ENCODE data around the gene SHANK1.

The SHANK1 gene

DNA sequence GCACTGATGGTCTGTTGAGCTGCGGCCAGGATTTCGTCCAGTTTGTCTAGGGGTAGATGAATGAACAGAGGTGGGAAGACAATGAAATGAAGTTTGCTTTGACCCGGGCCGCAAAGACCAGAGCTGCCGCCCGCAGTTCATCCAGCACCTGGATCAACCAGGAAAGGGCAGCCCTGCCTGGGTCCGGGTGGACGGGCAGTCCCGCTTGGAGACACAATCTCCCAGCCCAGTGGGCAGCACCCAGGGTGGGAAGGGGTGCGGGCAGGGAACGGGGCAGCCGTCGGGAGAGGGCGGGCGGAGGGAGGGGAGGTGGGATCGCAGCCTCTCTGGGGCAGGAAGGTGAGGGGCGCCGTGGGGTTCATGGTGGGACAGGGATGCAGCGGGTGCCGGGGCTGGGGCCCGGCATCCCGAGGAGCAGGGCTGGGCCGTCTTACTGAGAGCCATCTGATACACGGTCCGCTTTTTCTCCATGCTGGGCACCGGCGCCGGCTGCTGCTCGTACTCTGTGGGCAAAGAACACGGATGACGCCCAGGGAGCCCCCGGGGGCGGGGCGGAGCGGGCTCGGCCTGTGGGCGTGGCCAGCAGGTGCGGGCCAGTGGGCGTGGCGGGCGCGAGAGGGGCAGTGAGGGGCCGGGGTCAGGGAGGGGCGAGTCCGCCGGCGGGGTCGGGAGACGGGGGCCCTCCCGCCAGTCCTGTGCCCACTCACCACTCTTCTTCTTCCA is 33.1 kb downstream of the SHANK1 start:
- DNase-seq (ENCODE audit: low spot score): no peak

DNA sequence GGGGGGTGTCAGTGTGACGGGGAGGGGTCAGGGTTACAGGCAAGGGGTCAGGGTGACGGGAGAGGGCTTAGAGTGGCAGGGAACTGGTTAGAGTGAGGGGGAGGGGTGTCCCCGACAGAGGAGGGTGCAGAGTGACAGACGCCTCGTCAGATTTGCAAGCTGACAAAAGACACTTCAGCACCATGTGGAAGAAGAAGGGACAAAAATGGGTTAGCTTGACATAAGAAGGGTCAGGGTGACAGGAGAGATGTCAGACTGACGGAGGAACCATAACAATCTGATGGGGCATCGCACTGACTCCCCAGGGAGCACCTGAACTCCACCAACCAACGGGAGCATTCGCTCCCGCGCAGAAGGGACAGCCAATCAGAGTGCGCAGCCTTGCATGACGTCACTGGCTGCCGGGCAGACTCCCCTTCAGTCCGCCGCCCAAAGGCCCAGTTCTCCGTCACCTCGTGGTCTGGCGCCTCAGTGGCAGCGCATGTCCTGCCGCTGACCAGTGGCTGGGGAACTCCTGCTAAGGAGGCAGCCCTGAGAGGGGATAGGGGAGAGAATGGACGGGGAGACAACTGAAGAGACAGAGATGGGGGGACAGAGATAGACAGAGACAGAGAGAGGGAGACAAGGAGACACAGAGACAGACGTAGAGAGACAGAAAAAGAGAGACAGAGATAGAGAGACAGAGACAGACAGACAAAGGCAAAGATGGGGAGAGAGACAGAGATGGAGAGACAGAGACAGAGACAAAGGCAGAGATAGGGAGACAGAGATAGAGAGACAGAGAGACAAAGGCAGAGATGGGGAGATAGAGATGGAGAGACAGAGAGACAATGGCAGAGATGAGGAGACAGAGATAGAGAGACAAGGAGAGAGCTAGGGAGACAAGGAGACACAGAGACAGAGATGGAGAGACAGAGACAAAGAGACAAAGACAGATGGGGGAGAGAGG is 40.2 kb downstream of the SHANK1 start:
- peak; percentile 64 for DNase-seq (ENCODE audit: low spot score)

DNA sequence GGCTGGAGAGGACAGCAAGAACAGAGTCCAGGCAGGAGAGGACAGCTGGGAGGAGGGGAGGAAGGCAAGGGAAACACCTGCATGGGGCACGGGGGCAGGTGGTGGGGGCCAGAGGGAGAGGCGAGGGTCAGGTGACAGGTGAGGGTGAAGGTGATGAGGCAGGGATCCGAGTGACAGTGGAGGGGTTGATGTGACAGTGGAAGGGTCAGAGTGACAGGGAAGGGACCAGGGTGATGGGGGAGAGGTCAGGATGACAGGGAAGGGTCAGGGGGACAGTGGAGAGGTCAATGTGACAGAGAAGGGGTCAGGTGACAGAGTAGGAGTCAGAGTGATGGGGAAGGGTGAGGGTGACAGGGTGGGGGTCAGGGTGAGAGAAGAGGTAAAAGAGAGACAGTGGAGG is 41.3 kb downstream of the SHANK1 start:
- no peak for DNase-seq (ENCODE audit: low spot score)

DNA sequence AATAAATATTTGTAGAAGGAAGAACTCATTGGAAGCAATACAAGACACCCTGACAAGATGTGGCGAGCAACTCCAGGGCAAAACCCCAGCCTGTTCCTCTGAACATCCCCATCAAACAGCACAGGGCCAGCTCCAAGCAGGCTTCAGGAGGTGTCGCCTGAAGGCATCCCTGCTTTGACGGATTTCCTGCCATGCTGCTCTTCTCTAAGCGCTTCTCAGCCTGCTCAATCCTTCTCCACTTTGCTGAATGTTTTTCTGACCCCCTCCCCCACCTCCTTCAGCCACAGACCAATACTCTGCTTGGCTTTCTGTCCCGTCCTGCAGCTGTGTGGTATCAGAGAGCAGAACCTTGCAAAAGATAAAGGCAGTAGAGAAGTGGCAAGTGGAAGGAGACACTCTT is 42.0 kb downstream of the SHANK1 start:
- no peak for DNase-seq (ENCODE audit: low spot score)

DNA sequence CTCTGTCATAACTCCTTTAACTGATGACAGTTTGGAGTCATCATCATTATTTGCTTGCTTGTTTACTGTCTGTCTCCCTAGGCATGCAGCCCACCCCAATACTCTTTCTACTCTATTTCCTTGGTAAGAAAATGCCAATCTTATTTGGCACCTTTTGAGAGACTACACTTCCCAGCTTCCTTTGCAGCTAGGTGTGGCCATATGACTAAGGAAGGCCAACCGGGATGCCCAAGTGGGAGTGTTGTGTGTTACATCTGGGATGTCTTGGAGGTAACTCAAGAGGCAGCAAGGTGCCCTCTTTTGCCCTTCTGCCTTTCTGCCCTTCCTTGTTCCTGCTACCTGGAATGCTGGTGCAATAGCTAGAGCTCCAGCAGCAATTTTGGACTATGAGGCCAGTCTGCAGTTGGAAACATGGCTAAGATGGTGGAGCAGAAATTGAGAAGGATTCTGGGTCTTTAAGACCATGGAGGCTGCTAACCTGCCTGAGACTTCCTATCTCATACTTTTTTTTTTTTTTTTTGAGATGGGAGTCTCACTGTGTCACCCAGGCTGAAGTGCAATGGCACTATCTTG is 42.9 kb downstream of the SHANK1 start:
- DNase-seq (ENCODE audit: low spot score): no peak

DNA sequence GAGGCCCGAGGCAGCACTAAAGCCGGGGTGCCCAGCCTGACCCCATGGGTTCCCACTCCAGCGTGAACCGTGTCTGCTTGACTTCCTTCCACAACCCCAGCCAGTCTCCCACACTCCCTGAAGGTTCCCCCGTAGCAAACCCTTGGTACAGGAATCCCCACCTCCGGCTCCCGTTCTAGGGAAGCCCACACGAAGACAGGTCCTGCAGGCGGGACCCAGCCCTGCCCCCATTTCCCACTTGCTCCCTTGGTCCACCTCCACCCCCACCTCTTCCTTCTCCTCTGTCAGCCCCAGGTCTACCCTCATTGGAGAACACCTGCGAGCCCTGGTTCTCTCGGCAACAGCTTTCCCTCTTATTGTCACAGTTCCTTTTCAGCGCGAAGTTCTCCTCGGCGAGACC is 46.5 kb downstream of the SHANK1 start:
- no peak for DNase-seq (ENCODE audit: low spot score)

DNA sequence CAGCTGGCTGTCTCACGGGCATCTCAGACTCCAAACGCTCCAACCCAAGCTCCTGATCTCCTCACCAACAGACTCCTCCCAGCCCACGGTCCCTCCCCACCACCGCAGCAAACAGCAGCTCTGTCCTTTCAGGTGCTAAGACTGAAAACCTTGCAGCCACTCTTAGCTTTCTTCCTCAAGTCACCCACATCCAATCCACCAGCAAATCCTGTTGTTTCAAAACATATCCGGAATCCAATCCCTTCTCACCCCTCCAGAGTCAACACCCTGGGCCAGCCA is 49.6 kb downstream of the SHANK1 start:
- no peak for DNase-seq (ENCODE audit: low spot score)

DNA sequence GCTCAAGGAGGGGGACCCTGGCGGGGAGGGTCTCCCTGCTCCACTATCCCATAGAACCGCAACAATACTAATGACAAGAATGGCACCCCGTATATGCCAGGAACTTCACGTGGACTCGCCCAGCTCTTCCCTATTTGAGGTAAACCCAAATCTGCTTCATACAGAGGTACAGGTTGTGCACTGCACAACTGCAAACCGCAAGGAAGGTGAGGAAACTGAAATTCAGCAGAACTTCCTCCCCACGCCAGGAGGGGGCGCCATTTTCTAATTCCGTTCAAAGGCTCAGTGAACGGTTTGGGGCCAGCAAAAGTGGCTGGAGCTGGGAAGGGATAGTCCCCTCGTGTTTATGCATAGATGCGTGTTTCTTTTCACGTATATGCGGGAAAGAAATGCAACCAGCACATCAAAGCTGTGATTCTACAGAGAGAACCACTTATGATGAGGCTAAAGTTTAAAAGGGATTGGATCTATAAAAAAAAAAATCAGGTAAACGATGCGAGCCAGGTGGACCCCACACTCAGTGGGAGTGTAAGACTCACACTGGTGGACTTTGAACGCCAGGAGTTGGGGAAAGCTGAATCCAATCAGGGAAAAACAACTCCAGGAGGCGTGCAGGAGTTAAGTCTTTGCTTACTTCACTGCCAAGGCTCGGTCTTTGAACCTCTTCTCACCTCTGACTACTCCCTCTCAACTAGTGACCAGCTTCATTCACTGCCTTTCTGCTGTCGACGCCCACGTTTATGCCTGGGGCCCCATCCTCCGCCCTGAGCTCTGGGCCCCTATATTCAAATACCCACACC is 50.1 kb downstream of the SHANK1 start:
- DNase-seq (ENCODE audit: low spot score): peak; percentile 57

DNA sequence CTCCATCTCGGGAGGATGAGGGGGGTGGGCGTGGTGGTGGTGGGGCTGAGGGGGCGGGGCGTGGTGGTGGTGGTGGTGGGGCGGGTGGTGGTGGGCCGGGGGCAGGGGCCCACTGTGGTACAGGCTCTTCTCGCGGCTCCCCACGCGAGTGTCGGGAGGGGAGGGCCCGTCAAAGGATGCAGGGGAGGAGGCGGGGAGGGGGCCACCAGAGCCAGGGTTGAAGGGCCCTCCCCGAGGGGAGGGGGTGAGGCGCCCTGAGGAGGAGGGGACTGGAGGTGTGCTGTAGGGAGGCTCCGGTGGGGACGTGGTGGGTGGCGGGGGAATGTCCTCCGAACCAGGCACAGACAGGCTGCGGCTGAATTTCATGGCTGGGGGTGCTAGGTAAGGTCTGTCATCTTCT is 50.7 kb downstream of the SHANK1 start:
- no peak for DNase-seq (ENCODE audit: low spot score)

DNA sequence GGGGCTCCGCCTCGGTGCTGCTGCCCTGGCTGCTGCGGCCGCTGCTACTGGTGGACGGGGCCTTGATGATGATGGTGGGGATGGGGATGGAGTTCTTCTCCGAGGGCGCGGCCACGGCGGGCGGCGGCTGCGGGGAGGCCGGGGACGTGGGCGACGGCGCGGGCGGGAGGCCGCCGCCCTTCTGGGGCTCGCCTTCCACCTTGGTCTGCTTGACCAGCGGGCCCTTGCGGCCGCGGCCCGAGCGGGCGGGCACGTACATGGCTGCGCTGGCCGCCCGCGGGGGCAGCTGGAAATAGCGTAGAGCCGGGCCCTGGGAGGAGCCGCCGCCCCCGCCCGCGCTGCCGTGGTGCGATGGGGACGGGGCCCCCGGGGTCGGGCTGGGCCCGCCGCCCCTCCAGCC is 51.2 kb downstream of the SHANK1 start:
- DNase-seq (ENCODE audit: low spot score): no peak

DNA sequence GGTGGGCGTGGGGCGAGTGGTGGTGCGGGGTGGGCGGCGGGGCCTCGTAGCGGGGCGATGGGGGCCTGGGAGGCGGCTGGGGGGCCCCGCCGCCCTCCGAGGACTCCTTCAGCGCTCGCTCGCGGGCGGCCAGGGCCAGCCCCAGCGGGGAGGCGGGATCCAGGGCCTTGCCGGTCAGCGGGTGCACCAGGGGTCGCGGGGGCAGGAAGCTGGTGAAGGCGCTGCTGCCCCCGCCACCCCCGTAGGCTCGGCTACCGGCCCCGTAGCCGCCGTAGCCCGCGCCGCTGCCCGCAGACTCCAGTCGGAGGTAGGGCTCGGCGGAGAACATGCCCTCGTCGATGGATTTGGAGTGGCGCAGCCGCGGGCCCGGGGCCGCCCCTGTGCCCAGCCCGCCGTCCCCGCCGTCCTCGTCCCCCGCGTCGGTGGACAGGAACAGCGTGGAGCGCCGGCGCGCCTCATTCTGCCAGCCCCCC is 51.8 kb downstream of the SHANK1 start:
- DNase-seq (ENCODE audit: low spot score): no peak

DNA sequence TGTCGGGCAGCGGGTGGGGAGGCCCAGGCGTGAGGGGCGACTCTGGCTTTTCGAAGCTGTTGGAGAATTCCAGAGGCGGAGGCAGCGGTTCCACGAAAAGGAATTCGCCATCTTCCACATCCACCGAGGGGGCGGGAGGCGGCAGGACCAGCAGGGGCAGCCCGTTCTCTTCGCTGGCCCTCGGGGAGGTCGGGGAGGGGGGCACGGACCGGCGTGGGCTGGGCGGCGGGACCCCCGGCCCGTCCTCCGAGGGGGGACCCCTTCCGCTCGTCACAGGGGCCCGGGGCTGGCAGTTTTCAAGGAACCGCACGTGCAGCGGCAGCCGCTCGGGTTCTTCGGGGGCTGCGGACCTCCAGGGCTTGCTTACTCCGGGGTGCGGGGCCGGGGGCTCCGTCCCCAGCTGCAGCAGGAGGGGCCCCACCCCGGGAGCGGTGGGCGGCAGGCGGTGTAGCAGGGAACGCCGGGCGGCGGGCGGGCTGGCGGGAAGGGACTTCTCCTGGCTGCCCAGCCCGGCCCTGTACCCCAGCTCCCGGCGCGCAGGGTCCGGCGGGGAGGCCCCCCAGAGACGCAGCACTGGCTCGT is 52.3 kb downstream of the SHANK1 start:
- no peak for DNase-seq (ENCODE audit: low spot score)

DNA sequence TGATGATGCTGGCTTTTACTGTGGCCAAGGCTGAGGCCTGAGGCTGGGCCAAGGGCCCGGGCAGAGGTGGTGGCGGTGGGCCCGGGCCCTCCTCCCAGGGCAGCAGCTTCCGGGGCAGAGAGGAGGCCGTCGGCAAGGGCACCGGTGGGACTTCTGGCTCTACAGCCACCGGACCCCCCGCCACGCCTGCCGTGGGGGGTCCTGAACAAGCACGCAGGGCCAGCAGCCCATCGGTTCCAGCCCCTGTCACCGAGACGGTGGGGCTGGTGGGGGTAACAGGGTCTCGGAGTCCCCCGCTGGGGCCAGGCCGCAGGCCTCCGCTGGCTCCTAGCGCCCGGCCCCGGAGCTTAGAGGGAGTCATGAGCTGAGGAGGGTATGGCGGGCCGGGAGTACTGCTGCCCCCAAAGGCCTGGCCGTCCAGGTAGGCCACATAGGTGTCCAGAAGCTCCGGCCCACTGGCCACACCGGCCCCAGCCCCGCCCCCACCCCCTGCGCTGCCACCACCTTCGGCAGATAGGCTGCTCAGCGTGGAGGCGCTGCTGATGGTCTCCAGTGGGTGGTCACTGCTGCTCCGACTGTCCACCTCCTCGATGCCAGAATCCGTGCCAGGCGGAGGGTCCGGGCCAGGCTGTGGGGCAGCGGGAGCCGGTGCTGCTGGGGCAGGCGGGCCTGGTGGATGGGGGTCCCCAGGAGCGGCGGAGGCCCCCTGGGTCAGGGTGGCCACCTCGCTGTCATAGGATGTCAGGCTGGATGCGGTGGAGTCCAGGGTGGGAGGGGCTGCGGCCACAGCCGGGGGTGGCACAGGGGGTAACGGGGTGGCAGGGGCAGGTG is 53.0 kb downstream of the SHANK1 start:
- no peak for DNase-seq (ENCODE audit: low spot score)

DNA sequence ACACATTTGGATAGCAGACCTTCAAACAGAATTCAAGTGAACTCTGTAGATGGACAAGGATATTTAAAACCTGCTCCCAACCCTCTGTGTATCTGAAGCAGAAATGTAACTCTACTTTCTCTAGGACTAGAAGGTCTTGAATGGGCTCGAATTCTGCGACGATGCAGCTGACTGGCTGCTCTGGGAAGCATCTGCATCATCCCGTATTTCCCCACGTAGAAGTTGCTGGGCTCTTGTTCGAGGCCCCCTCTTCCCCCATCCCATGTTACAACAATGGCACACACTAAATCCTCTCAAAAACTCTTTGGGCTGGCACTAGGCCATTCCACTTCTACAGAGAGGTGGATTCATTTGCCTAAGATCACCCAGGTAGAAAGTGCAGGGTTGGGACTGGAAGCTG is 55.4 kb downstream of the SHANK1 start:
- no peak for DNase-seq (ENCODE audit: low spot score)

DNA sequence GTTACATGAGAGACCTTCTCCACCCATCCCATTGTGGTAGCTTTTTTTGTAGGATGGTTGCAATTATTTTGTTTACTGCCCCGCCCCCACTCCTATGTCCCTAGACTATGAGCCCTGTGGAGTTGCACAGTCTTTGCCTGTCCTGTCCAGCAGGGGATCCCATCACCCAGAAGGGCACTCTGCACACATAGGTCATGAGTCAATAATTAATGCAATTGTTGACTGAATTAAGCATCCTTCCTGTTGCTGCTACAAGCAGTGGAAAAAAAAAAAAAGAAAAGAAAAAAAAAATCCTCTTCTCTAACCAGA is 56.2 kb downstream of the SHANK1 start:
- no peak for DNase-seq (ENCODE audit: low spot score)

DNA sequence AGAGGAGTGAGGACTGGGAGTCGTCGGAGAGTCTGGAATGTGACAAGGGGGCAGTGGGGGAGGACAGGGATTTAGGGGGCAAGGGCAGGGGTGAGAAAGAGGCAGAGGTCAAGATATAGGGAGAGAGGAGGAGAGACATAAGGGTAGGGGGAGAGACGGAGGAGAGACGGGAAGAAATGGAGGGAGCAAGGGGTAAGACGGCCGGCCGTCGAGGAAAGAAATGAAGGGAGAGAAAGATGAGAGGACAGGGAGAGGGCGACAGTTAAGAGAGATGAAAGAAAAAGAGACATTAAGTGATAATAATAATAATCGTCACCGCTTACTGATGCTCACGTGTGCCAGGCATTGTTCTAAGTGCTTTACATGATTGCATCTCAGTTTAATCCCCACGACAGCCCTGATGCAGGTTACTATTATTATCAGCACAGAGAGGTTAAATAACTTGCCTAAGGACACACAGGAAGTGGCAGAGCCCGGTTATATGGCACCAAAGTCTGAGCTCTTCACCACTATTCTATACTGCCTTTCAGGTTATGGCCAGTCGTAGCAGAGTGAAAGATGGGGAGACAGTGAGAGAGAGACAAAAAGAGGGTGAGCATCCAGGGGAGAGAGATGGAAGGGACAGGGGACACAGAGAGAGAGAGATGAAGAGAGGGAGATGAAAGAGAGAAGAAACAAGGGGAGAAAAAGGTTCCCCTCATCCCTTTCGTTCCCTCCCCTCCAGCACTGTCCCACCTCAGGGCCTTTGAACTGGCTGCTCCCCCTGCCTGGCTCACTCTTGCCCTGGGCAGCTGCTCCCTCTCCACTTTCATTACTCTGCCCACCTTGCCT is 56.7 kb downstream of the SHANK1 start:
- no peak for DNase-seq (ENCODE audit: low spot score)

DNA sequence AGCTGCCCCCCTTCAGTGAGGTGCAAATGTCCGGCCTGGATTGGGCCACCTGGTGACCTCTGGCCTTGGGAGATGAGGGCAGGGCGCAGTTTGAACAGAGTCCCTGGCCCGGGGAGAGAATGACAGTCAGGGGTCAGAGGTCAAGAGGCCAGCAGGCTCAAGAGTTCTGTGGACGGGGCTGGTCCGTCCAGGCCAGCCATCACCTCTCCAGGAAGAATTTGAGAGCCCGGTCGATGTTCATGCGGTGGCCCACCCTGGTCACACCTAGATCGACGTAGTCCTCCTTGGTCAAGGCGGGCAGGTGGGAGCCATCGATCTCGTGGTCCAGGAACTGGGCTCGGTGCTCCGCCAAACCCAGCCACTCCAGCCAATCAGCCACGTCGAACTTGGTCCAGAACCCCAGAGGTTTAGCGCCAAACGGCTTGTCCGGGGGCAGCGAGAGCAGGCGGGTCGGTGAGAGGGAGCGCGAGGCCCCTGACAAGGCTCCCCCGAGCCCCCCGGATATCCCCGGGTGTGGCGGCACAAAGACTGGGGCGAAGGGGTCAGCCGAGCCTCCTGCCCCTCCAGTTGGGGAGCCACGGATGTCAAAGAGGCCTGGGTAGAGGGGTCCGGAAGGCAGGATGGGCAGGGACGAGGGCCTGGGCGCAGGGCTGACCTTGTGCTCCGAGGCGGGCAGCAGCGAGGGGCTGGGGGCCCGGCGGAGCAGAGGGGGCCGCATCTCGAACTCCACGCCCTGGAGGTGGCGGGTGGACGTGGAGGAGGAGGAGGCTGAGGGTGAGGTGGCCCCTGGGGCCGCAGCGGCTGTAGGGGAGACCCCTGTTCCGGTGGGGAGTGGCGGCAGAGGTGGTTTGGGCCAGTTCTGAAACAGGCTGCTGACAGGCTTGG is 57.6 kb downstream of the SHANK1 start:
- no peak for DNase-seq (ENCODE audit: low spot score)

DNA sequence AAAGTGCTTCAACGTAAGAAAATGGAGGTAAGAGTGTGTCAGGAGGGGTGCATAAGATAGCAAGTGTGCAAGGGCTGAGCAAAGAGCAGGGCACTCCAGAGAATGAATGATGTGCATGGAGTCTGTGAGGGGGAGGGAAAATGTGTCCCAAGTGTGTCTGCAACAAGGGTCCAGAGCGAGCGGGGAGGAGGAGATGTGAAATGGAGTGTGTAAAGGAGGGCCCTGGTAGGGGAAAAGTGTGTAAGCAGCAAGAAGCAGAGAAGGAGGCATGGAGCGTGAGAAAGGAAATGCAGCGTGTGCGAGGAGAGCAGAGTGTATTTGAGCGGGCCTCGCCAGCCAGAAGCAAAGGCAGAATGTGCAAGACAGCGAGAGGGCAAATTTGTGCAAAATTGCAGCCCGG is 58.6 kb downstream of the SHANK1 start:
- DNase-seq (ENCODE audit: low spot score): no peak

DNA sequence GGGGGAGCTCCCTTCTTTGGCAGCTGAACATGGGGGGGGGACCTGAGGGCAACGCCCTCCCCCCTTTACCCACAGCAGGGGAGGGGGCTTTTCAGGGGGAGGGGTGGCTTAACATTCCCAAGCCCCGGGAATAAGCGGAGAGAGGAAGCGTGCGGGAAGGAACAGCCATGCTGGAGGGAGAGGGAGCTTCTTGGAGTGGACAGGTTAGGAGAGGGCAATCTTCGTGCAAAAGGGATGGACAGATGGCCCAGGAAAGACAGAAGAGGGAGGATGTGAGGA is 59.6 kb downstream of the SHANK1 start:
- DNase-seq (ENCODE audit: low spot score): no peak
